GM21529 (cell line): ENCODE results near the gene GAK.

Source experiments
- ATAC-seq: cut with Tn5 transposase; IDR thresholded peaks from one replicate; pipeline ENCODE4 v1.9.1; 2021; ENCODE audit not compliant: unreplicated experiment

Gene GAK

GRCh38 chr4:833156-833555 is 99.0 kb downstream of the GAK start:
- no peak for ATAC-seq

- no peak for ATAC-seq
Observed at GRCh38 chr4:832536-832935, 99.6 kb downstream of the GAK start.

GRCh38 chr4:832108-832507 is 100.0 kb downstream of the GAK start:
- no peak for ATAC-seq

GRCh38 chr4:831483-831805 is 100.7 kb downstream of the GAK start:
- no peak for ATAC-seq

GRCh38 chr4:830601-831482 is 101.3 kb downstream of the GAK start:
- no peak for ATAC-seq

GRCh38 chr4:829761-830600 is 102.1 kb downstream of the GAK start:
- no peak for ATAC-seq

GRCh38 chr4:829291-829690 is 102.8 kb downstream of the GAK start:
- ATAC-seq = no peak

GRCh38 chr4:828641-829271 is 103.4 kb downstream of the GAK start:
- no peak for ATAC-seq

GRCh38 chr4:827209-828081 is 104.7 kb downstream of the GAK start:
- no peak for ATAC-seq

- ATAC-seq = no peak
Observed at GRCh38 chr4:826508-827208, 105.5 kb downstream of the GAK start.

GRCh38 chr4:825971-826330 is 106.2 kb downstream of the GAK start, which contains the start of gene CPLX1:
Gene CPLX1 (minus strand): TSS chr4:826129. CDS start chr4:824522, 1,607 bp downstream.
- no peak for ATAC-seq

GRCh38 chr4:825063-825970 is 106.8 kb downstream of the GAK start:
- ATAC-seq = no peak

- ATAC-seq = no peak
Observed at GRCh38 chr4:824461-825062, 107.6 kb downstream of the GAK start.

GRCh38 chr4:823761-824460 is 108.2 kb downstream of the GAK start:
- ATAC-seq = no peak

- no peak for ATAC-seq
Observed at GRCh38 chr4:823176-823760, 108.8 kb downstream of the GAK start.

- no peak for ATAC-seq
Observed at GRCh38 chr4:822361-823175, 109.5 kb downstream of the GAK start.

GRCh38 chr4:821631-822030 is 110.5 kb downstream of the GAK start:
- no peak for ATAC-seq
